Measurements from ENCODE around the gene MACROD2.

DNA sequence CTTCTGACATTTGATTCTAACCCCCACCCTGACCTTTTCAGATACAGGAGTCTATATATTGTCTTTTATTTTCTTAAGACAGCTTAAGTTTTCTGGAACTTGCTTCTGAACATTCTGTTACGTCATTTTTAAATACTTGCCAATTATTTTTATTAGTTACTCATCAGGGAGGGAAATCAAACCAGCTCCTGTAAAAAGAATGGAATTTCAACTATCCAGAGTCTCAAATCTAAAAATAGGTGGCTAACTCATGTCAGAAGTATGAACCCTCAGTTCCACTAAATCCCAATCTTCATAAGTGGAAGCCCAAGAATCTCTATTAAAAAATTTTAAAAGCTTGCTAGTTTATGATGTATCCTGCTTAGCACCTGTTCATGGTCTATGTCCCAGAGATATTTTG, 1677.9 kb downstream of the MACROD2 start:
- TF ChIP-seq, protein P1, sequence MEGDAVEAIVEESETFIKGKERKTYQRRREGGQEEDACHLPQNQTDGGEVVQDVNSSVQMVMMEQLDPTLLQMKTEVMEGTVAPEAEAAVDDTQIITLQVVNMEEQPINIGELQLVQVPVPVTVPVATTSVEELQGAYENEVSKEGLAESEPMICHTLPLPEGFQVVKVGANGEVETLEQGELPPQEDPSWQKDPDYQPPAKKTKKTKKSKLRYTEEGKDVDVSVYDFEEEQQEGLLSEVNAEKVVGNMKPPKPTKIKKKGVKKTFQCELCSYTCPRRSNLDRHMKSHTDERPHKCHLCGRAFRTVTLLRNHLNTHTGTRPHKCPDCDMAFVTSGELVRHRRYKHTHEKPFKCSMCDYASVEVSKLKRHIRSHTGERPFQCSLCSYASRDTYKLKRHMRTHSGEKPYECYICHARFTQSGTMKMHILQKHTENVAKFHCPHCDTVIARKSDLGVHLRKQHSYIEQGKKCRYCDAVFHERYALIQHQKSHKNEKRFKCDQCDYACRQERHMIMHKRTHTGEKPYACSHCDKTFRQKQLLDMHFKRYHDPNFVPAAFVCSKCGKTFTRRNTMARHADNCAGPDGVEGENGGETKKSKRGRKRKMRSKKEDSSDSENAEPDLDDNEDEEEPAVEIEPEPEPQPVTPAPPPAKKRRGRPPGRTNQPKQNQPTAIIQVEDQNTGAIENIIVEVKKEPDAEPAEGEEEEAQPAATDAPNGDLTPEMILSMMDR (conservative IDR thresholded peaks at IDR 0.05) = no peak
- TF ChIP-seq ZFX (IDR thresholded peaks at IDR 0.05) = no peak
